MM.1S (cell line): Measurements from ENCODE around the gene TUBA1B.
A peak's percentile ranks its signal among the peaks of the same experiment; 100 is the strongest.

Experiments
- DNase-seq: peaks from one replicate; pipeline ENCODE4 v3.0.0-alpha.2; 2015
- H2AFZ ChIP-seq: fragments of 300-600 bp; sonication (generic); 2 replicates; pipeline ENCODE4 v1.6.0; 2016; ENCODE audit warnings: antibody characterized with exemption, low read length
- H3F3A ChIP-seq: fragments of 300-600 bp; sonication (generic); 2 replicates; pipeline ENCODE4 v1.6.1; 2016; ENCODE audit warnings: mild to moderate bottlenecking, antibody characterized with exemption, low read length, moderate library complexity, mixed read lengths; ENCODE audit not compliant: insufficient read depth
- H3K27ac ChIP-seq: fragments of 300-600 bp; sonication (generic); 2 replicates; pipeline ENCODE4 v1.5.1; 2016; ENCODE audit warnings: mild to moderate bottlenecking, low read length
- H3K27me3 ChIP-seq: fragments of 300-600 bp; sonication (generic); replicated peaks from 2 replicates; pipeline ENCODE4 v1.6.0; 2016; ENCODE audit warnings: low read length; ENCODE audit not compliant: insufficient read depth
- H3K36me3 ChIP-seq: fragments of 300-600 bp; sonication (generic); replicated peaks from 2 replicates; pipeline ENCODE4 v1.6.1; 2016; ENCODE audit warnings: mild to moderate bottlenecking, low read length, mixed read lengths; ENCODE audit not compliant: insufficient read depth
- H3K4me1 ChIP-seq: fragments of 300-600 bp; sonication (generic); 2 replicates; pipeline ENCODE4 v1.6.1; 2016; ENCODE audit warnings: low read length, mixed read lengths
- H3K4me2 ChIP-seq: fragments of 300-600 bp; sonication (generic); 2 replicates; pipeline ENCODE4 v1.6.0; 2016; ENCODE audit warnings: low read depth, low read length
- H3K4me3 ChIP-seq: fragments of 300-600 bp; sonication (generic); 2 replicates; pipeline ENCODE4 v1.5.1; 2016; ENCODE audit warnings: low read length, mixed read lengths
- H3K79me2 ChIP-seq: fragments of 300-600 bp; sonication (generic); 2 replicates; pipeline ENCODE4 v1.6.1; 2016; ENCODE audit warnings: mixed run types, low read length, mixed read lengths
- H3K9ac ChIP-seq: fragments of 300-600 bp; sonication (generic); 2 replicates; pipeline ENCODE4 v1.6.1; 2016; ENCODE audit warnings: low read length, mixed read lengths
- H3K9me2 ChIP-seq: fragments of 300-600 bp; sonication (generic); replicated peaks from 2 replicates; pipeline ENCODE4 v1.6.1; 2016; ENCODE audit warnings: mild to moderate bottlenecking, low read length, mixed read lengths; ENCODE audit not compliant: insufficient read depth
- H3K9me3 ChIP-seq: fragments of 300-600 bp; sonication (generic); replicated peaks from 2 replicates; pipeline ENCODE4 v1.6.1; 2016; ENCODE audit warnings: mild to moderate bottlenecking, low read length, mixed read lengths; ENCODE audit not compliant: insufficient read depth
- H4K20me1 ChIP-seq: fragments of 300-600 bp; sonication (generic); 2 replicates; pipeline ENCODE4 v1.6.1; 2016; ENCODE audit warnings: mild to moderate bottlenecking, low read length, moderate library complexity, mixed read lengths; ENCODE audit not compliant: insufficient read depth
- CTCF ChIP-seq: fragments of 300-600 bp; sonication (generic); IDR thresholded peaks from 2 replicates; pipeline ENCODE4 v1.5.1; 2016; ENCODE audit warnings: antibody characterized with exemption, low read length, mixed read lengths
- EZH2 ChIP-seq: fragments of 300-600 bp; sonication (generic); optimal IDR thresholded peaks from 2 replicates; pipeline ENCODE3; 2017; ENCODE audit warnings: low read depth, mild to moderate bottlenecking, antibody characterized with exemption, low read length, mixed read lengths
- EZH2phosphoT487 ChIP-seq: fragments of 300-600 bp; sonication (generic); IDR thresholded peaks from 2 replicates; pipeline ENCODE4 v1.6.1; 2018; ENCODE audit warnings: antibody characterized with exemption, low read length

TUBA1B gene

GRCh38 chr12:49110464-49111155, 20.6 kb downstream of the TUBA1B start, which contains the start of gene LMBR1L:
Gene LMBR1L, minus strand, starts transcription at chr12:49110847. Its CDS starts 292 bp downstream, at chr12:49110555.
- Histone ChIP-seq H3K9me2 (no peaks in the 10 kb centered on the region), H3K4me2 (peak within 1 kb of the TSS; percentile 73), H3F3A (peaks cover 4% of the 10 kb centered on the region), H3K36me3 (no peaks in the 10 kb centered on the region), H3K79me2 (peaks cover 11% of the 10 kb centered on the region; the same call in 1 of the 2 replicates), H3K27ac (peak within 1 kb of the TSS; percentile 51; the same call in 1 of the 2 replicates), H3K4me3 (peak within 1 kb of the TSS; percentile 94), H2AFZ (peak within 1 kb of the TSS; percentile 89), H4K20me1 (no peaks in the 10 kb centered on the region), H3K9me3 (no peaks in the 10 kb centered on the region), H3K4me1 (peaks cover 9% of the 10 kb centered on the region; the same call in 1 of the 2 replicates), H3K27me3 (no peaks in the 10 kb centered on the region), H3K9ac (peak within 1 kb of the TSS; percentile 77; the same call in 1 of the 2 replicates)
- peak; percentile 99 for DNase-seq
- TF ChIP-seq CTCF (peak; percentile 52), EZH2 (no peak)

GRCh38 chr12:49109641-49110463, 21.3 kb downstream of the TUBA1B start:
- peak overlapping the region; percentile 89 for H2AFZ ChIP-seq
- H3F3A ChIP-seq, result peaks cover 4% of the 10 kb centered on the region
- peaks cover 9% of the 10 kb centered on the region; the same call in 1 of the 2 replicates for H3K4me1 ChIP-seq
- H3K79me2 ChIP-seq, result peaks cover 11% of the 10 kb centered on the region; the same call in 1 of the 2 replicates
- no peaks in the 10 kb centered on the region for H3K27me3 ChIP-seq
- H3K9me2 ChIP-seq, result no peaks in the 10 kb centered on the region
- H4K20me1 ChIP-seq, result no peaks in the 10 kb centered on the region
- no peaks in the 10 kb centered on the region for H3K9me3 ChIP-seq
- H3K9ac ChIP-seq, result peak overlapping the region; percentile 77; the same call in 1 of the 2 replicates
- no peak for TF ChIP-seq CTCF
- TF ChIP-seq EZH2, result no peak
- no peak for TF ChIP-seq EZH2phosphoT487
- H3K4me2 ChIP-seq, result peak overlapping the region; percentile 73
- no peaks in the 10 kb centered on the region for H3K36me3 ChIP-seq
- peak overlapping the region; percentile 51; the same call in 1 of the 2 replicates for H3K27ac ChIP-seq
- no peak for DNase-seq
- peak overlapping the region; percentile 94 for H3K4me3 ChIP-seq

GRCh38 chr12:49108958-49109404, 22.2 kb downstream of the TUBA1B start:
- Histone ChIP-seq H3K9me3 (no peaks in the 10 kb centered on the region), H3F3A (peaks cover 4% of the 10 kb centered on the region), H3K27me3 (no peaks in the 10 kb centered on the region), H4K20me1 (no peaks in the 10 kb centered on the region), H3K4me2 (peak overlapping the region; percentile 48; the same call in 1 of the 2 replicates), H3K79me2 (peaks cover 11% of the 10 kb centered on the region; the same call in 1 of the 2 replicates), H3K9me2 (no peaks in the 10 kb centered on the region), H3K27ac (no peak overlapping the region), H3K36me3 (no peaks in the 10 kb centered on the region), H3K4me1 (peaks cover 9% of the 10 kb centered on the region; the same call in 1 of the 2 replicates), H2AFZ (no peak overlapping the region), H3K9ac (no peak overlapping the region), H3K4me3 (no peak overlapping the region)
- no peak for TF ChIP-seq EZH2phosphoT487
- TF ChIP-seq EZH2, result no peak
- TF ChIP-seq CTCF, result no peak
- no peak for DNase-seq
